ENCODE results near the gene SND1. TPM values are rescaled to one million over a fixed set of nuclear protein-coding genes. Genes with fewer than 3 reads are reported as not detected.

SND1 gene
- total and polyA plus RNA-seq, 10 of the 15 experiments (the other 5 are each of a cell fraction or from before 2014, with no cell fraction given): 52.4 to 270 (median 146) TPM

- TF ChIP-seq, protein P1, sequence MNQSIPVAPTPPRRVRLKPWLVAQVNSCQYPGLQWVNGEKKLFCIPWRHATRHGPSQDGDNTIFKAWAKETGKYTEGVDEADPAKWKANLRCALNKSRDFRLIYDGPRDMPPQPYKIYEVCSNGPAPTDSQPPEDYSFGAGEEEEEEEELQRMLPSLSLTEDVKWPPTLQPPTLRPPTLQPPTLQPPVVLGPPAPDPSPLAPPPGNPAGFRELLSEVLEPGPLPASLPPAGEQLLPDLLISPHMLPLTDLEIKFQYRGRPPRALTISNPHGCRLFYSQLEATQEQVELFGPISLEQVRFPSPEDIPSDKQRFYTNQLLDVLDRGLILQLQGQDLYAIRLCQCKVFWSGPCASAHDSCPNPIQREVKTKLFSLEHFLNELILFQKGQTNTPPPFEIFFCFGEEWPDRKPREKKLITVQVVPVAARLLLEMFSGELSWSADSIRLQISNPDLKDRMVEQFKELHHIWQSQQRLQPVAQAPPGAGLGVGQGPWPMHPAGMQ (IDR thresholded peaks at IDR 0.05; ENCODE audit: borderline replicate concordance): no peak
- TF ChIP-seq, protein P2, sequence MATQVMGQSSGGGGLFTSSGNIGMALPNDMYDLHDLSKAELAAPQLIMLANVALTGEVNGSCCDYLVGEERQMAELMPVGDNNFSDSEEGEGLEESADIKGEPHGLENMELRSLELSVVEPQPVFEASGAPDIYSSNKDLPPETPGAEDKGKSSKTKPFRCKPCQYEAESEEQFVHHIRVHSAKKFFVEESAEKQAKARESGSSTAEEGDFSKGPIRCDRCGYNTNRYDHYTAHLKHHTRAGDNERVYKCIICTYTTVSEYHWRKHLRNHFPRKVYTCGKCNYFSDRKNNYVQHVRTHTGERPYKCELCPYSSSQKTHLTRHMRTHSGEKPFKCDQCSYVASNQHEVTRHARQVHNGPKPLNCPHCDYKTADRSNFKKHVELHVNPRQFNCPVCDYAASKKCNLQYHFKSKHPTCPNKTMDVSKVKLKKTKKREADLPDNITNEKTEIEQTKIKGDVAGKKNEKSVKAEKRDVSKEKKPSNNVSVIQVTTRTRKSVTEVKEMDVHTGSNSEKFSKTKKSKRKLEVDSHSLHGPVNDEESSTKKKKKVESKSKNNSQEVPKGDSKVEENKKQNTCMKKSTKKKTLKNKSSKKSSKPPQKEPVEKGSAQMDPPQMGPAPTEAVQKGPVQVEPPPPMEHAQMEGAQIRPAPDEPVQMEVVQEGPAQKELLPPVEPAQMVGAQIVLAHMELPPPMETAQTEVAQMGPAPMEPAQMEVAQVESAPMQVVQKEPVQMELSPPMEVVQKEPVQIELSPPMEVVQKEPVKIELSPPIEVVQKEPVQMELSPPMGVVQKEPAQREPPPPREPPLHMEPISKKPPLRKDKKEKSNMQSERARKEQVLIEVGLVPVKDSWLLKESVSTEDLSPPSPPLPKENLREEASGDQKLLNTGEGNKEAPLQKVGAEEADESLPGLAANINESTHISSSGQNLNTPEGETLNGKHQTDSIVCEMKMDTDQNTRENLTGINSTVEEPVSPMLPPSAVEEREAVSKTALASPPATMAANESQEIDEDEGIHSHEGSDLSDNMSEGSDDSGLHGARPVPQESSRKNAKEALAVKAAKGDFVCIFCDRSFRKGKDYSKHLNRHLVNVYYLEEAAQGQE (IDR thresholded peaks at IDR 0.05; ENCODE audit: low read depth, low read length): no peak
- TF ChIP-seq GATAD2B (conservative IDR thresholded peaks at IDR 0.05; ENCODE audit: low read depth): no peak
Measured at GRCh38 chr7:128003787-128004186, 351.8 kb downstream of the SND1 start (continued).

GRCh38 chr7:128004623-128005022 is 352.6 kb downstream of the SND1 start:
- ATAC-seq (no peak), DNase-seq (ENCODE audit: low read depth, low spot score) (no peak), FAIRE-seq (no peak)
- no TSS peak for BruUV-seq (replicated peaks)
- no peak overlapping the region for H3K4me3 ChIP-seq
- H2AFZ ChIP-seq (ENCODE audit: control insufficient read depth, low read depth, low read length): no peak overlapping the region
- 0 out of 2 replicates have a peak, but pooled peaks cover 4% of the 10 kb centered on the region for H4K20me1 ChIP-seq (ENCODE audit: control insufficient read depth, insufficient read depth)
- H3K4me1 ChIP-seq (ENCODE audit: control insufficient read depth, insufficient read depth, low read length): peaks cover 47% of the 10 kb centered on the region
- WGBS (ENCODE audit: insufficient coverage, insufficient replicate concordance, low lambda C conversion rate, missing lambda C conversion rate): 66% methylated on average over 6 of the region's 6 CpGs
- no peak overlapping the region for H3K27ac ChIP-seq (ENCODE audit: control insufficient read depth, insufficient read depth)
- H3K27me3 ChIP-seq (replicated peaks in 1 of 2; ENCODE audit: control insufficient read depth in 2 of 2, insufficient read depth in 2 of 2, low read length in 1 of 2): no peaks in the 10 kb centered on the region
- no peak overlapping the region for H3K9ac ChIP-seq (ENCODE audit: control insufficient read depth, insufficient read depth, low read length)
- TF ChIP-seq MEF2A (IDR thresholded peaks at IDR 0.05; ENCODE audit: insufficient read depth, low read depth, low read length): no peak
- H3K4me2 ChIP-seq (ENCODE audit: control insufficient read depth, insufficient read depth): no peak overlapping the region
- POLR2A ChIA-PET: no interaction called here
- RAD21 ChIA-PET (ENCODE audit: unreplicated experiment): no interaction called here
- peaks cover 4 to 14% of the 10 kb centered on the region in 2 experiments; a peak in 3 of 4 replicates for H3K36me3 ChIP-seq (ENCODE audit: control insufficient read depth in 2 of 2, insufficient read depth in 2 of 2, low read length in 1 of 2)
- CTCF ChIA-PET: interaction anchor here (0.6 to 1.4 kb wide), 4 partner anchors 15 to 531 kb away, joined by 3 to 4 read pairs (median 4); no protein-coding TSS in a partner anchor
- SMC1A ChIA-PET (ENCODE audit: uncharacterized antibody, unreplicated experiment): no interaction called here
- H3K79me2 ChIP-seq (ENCODE audit: control insufficient read depth, insufficient read depth, low read length): no peaks in the 10 kb centered on the region
- H3K9me3 ChIP-seq (replicated peaks; ENCODE audit: control insufficient read depth, insufficient read depth, low read length): no peaks in the 10 kb centered on the region
- in situ Hi-C loops (cut with MboI) (no loop called here), intact Hi-C loops (cut with micrococcal nuclease; ENCODE audit: unreplicated experiment) (no loop called here)

Data from GM12878 (cell line).